Occipital lobe (tissue), 3 donors: Measurements from ENCODE around the gene TCF19. TPM values are rescaled to one million over a fixed set of nuclear protein-coding genes. Genes with fewer than 3 reads are reported as not detected.

ENCODE experiments used
- DNase-seq: peaks from one replicate; lab custom pipeline; 2025; lab: John Stamatoyannopoulos, UW
- small RNA-seq: library from RNA; depleted of rRNA; stranded (forward); fragments of <200 nt; gene quantifications from one replicate; pipeline ENCODE3, GENCODE V24; 2014
- total RNA-seq: library from RNA; depleted of rRNA; stranded (reverse); fragments of >200 nt; gene quantifications from one replicate; pipeline ENCODE4 v1.2.3, GENCODE V29; 2014

TCF19 gene
- total RNA-seq, 1 donor from 2014 or later, result 3.4 TPM

- no peak for DNase-seq
Observed at GRCh38 chr6:31204751-31205145, 46.4 kb downstream of the TCF19 start.

- DNase-seq, result no peak
Observed at GRCh38 chr6:31205638-31206037, 47.2 kb downstream of the TCF19 start.

- DNase-seq, result no peak
Observed at GRCh38 chr6:31208506-31208905, 50.1 kb downstream of the TCF19 start.

- DNase-seq, result no peak
Observed at GRCh38 chr6:31209137-31209536, 50.7 kb downstream of the TCF19 start.

GRCh38 chr6:31210123-31210522 lies 51.7 kb downstream of the TCF19 start:
- DNase-seq, result no peak

GRCh38 chr6:31210741-31211532 lies 52.5 kb downstream of the TCF19 start:
- no peak for DNase-seq

Small RNAs within 50 kb of the gene (small RNA-seq; reads per million reads assigned to genes)
- not detected for gene POLR2LP1

Other genes with a start within 250 kb of the TCF19 start
- 31.2 TPM for gene VARS2, start 244.4 kb upstream of the TCF19 start, total RNA-seq
- gene SFTA2, start 226.4 kb upstream of the TCF19 start, total RNA-seq, result not detected
- gene MUCL3, start 217.6 kb upstream of the TCF19 start, total RNA-seq, result not detected
- not detected for gene MUC21, start 174.9 kb upstream of the TCF19 start, total RNA-seq
- not detected for gene MUC22, start 148.1 kb upstream of the TCF19 start, total RNA-seq
- gene C6orf15, start 46.0 kb upstream of the TCF19 start, total RNA-seq, result not detected
- gene PSORS1C1, start 43.8 kb upstream of the TCF19 start, total RNA-seq, result not detected
- not detected for gene CDSN, start 38.1 kb upstream of the TCF19 start, total RNA-seq
- not detected for gene PSORS1C2, start 19.5 kb upstream of the TCF19 start, total RNA-seq
- gene CCHCR1, start 787 bp upstream of the TCF19 start, total RNA-seq, result 7.6 TPM
- not detected for gene POU5F1, start 12.1 kb downstream of the TCF19 start, total RNA-seq
- gene HLA-C, start 113.5 kb downstream of the TCF19 start, total RNA-seq, result 28.1 TPM
- 34.3 TPM for gene HLA-B, start 198.6 kb downstream of the TCF19 start, total RNA-seq
- gene MICA, start 245.0 kb downstream of the TCF19 start, total RNA-seq, result 0.31 TPM